ENCODE data around the gene SHROOM2.

The SHROOM2 gene

GRCh38 chrX:9859711-9860555, 73.7 kb downstream of the SHROOM2 start:
- Histone ChIP-seq H3K36me3 (replicated peaks; ENCODE audit: insufficient read depth, low read length) (no peaks in the 10 kb centered on the region), H3F3A (ENCODE audit: insufficient read depth, low read length) (no peaks in the 10 kb centered on the region), H3K9me2 (replicated peaks; ENCODE audit: insufficient read depth, low read length) (no peaks in the 10 kb centered on the region), H3K9me3 (replicated peaks; ENCODE audit: insufficient read depth, low read length) (no peaks in the 10 kb centered on the region), H3K79me2 (ENCODE audit: low read length) (no peaks in the 10 kb centered on the region), H3K27ac (ENCODE audit: low read length) (no peak overlapping the region), H3K4me3 (ENCODE audit: low read length) (no peak overlapping the region), H3K27me3 (replicated peaks; ENCODE audit: insufficient read depth, low read length) (no peaks in the 10 kb centered on the region), H4K20me1 (ENCODE audit: insufficient read depth, low read length) (no peaks in the 10 kb centered on the region), H3K9ac (ENCODE audit: low read length) (no peak overlapping the region), H3K4me1 (ENCODE audit: low read length) (no peaks in the 10 kb centered on the region), H2AFZ (ENCODE audit: low read length) (no peak overlapping the region), H3K4me2 (ENCODE audit: low read depth, low read length) (no peak overlapping the region)
- TF ChIP-seq EZH2 (optimal IDR thresholded peaks at IDR 0.05; ENCODE audit: low read depth, low read length) (no peak), EZH2phosphoT487 (IDR thresholded peaks at IDR 0.05; ENCODE audit: low read length) (no peak)
- TF ChIP-seq, protein P1, sequence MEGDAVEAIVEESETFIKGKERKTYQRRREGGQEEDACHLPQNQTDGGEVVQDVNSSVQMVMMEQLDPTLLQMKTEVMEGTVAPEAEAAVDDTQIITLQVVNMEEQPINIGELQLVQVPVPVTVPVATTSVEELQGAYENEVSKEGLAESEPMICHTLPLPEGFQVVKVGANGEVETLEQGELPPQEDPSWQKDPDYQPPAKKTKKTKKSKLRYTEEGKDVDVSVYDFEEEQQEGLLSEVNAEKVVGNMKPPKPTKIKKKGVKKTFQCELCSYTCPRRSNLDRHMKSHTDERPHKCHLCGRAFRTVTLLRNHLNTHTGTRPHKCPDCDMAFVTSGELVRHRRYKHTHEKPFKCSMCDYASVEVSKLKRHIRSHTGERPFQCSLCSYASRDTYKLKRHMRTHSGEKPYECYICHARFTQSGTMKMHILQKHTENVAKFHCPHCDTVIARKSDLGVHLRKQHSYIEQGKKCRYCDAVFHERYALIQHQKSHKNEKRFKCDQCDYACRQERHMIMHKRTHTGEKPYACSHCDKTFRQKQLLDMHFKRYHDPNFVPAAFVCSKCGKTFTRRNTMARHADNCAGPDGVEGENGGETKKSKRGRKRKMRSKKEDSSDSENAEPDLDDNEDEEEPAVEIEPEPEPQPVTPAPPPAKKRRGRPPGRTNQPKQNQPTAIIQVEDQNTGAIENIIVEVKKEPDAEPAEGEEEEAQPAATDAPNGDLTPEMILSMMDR (IDR thresholded peaks at IDR 0.05; ENCODE audit: low read length) = no peak
- DNase-seq = no peak

DNA sequence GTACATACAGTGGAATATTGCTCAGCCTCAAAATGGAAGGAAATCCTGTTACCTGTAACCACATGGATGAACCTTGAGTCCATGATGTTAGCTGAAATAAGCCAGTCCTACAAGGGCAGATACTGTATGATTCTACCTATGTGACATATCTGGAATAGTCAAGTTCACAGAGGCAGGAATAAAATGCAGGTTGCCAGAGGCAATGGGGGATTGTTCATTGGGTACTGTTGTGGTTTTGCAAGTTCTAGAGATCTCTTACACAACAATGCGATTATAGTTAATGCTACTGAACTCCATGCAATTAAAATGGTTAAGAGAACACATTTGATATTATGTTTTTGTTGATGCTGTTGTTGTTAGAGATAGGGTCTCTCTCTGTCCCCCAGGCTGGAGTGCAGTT, 74.6 kb downstream of the SHROOM2 start:
- no peak overlapping the region for H3K27ac ChIP-seq (ENCODE audit: low read length)
- no peaks in the 10 kb centered on the region for H3K27me3 ChIP-seq (replicated peaks; ENCODE audit: insufficient read depth, low read length)

DNA sequence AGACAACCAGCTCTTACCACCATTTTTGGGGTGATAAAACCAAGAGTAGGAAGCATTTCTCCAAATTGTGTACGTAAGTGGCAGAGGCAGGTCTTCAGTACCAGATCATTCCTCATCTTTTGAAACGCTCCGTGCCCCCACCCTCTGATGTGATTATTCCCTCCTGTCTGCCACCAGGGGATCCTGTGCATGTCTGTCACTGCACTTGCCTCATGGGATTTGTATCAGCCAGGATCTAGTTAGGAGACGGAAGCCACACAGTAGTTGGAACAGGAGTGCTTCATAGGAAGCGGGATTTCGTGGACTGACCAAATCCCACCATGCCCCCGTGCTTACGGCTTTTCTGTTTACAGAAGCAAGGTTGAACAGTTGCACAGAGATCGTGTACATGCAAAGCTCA, 75.5 kb downstream of the SHROOM2 start:
- no peak overlapping the region for H3K4me2 ChIP-seq (ENCODE audit: low read depth, low read length)
- no peaks in the 10 kb centered on the region for H4K20me1 ChIP-seq (ENCODE audit: insufficient read depth, low read length)
- no peak for DNase-seq
- TF ChIP-seq, protein P1 (IDR thresholded peaks at IDR 0.05; ENCODE audit: low read length) = no peak
- TF ChIP-seq EZH2 (optimal IDR thresholded peaks at IDR 0.05; ENCODE audit: low read depth, low read length) (no peak), EZH2phosphoT487 (IDR thresholded peaks at IDR 0.05; ENCODE audit: low read length) (no peak)
- H3K9me3 ChIP-seq (replicated peaks; ENCODE audit: insufficient read depth, low read length) = no peaks in the 10 kb centered on the region
- no peaks in the 10 kb centered on the region for H3K9me2 ChIP-seq (replicated peaks; ENCODE audit: insufficient read depth, low read length)
- no peak overlapping the region for H3K9ac ChIP-seq (ENCODE audit: low read length)
- H3K27me3 ChIP-seq (replicated peaks; ENCODE audit: insufficient read depth, low read length) = no peaks in the 10 kb centered on the region
- no peaks in the 10 kb centered on the region for H3K79me2 ChIP-seq (ENCODE audit: low read length)
- H3K4me3 ChIP-seq (ENCODE audit: low read length) = no peak overlapping the region
- H2AFZ ChIP-seq (ENCODE audit: low read length) = no peak overlapping the region
- H3K27ac ChIP-seq (ENCODE audit: low read length) = no peak overlapping the region
- no peaks in the 10 kb centered on the region for H3F3A ChIP-seq (ENCODE audit: insufficient read depth, low read length)
- H3K4me1 ChIP-seq (ENCODE audit: low read length) = no peaks in the 10 kb centered on the region
- no peaks in the 10 kb centered on the region for H3K36me3 ChIP-seq (replicated peaks; ENCODE audit: insufficient read depth, low read length)

More for the DNA sequence above, 74.6 kb downstream of the SHROOM2 start:
- no peaks in the 10 kb centered on the region for H4K20me1 ChIP-seq (ENCODE audit: insufficient read depth, low read length)
- H3K9me3 ChIP-seq (replicated peaks; ENCODE audit: insufficient read depth, low read length) = no peaks in the 10 kb centered on the region
- H2AFZ ChIP-seq (ENCODE audit: low read length) = no peak overlapping the region
- no peaks in the 10 kb centered on the region for H3F3A ChIP-seq (ENCODE audit: insufficient read depth, low read length)
- no peaks in the 10 kb centered on the region for H3K4me1 ChIP-seq (ENCODE audit: low read length)
- no peaks in the 10 kb centered on the region for H3K36me3 ChIP-seq (replicated peaks; ENCODE audit: insufficient read depth, low read length)
- no peak overlapping the region for H3K4me3 ChIP-seq (ENCODE audit: low read length)
- no peaks in the 10 kb centered on the region for H3K9me2 ChIP-seq (replicated peaks; ENCODE audit: insufficient read depth, low read length)
- H3K9ac ChIP-seq (ENCODE audit: low read length) = no peak overlapping the region
- DNase-seq = no peak
- no peaks in the 10 kb centered on the region for H3K79me2 ChIP-seq (ENCODE audit: low read length)
- no peak overlapping the region for H3K4me2 ChIP-seq (ENCODE audit: low read depth, low read length)
- TF ChIP-seq EZH2 (optimal IDR thresholded peaks at IDR 0.05; ENCODE audit: low read depth, low read length) = no peak
- TF ChIP-seq EZH2phosphoT487 (IDR thresholded peaks at IDR 0.05; ENCODE audit: low read length) = no peak
- TF ChIP-seq, protein P1 (IDR thresholded peaks at IDR 0.05; ENCODE audit: low read length) = no peak
